ENCODE data around the gene IPO9. TPM values are rescaled to one million over a fixed set of nuclear protein-coding genes. Genes with fewer than 3 reads are reported as not detected.

IPO9 gene
- total and polyA plus RNA-seq, 2 of the 4 experiments (the other 2 are of a cell fraction) = 14.0 to 23.4 TPM

GRCh38 chr1:201781437-201781836, 47.5 kb upstream of the IPO9 start:
- Histone ChIP-seq H3K4ac (ENCODE audit: low read depth, low read length) (no peak overlapping the region), H4K5ac (ENCODE audit: low read depth, low read length) (no peak overlapping the region), H3K36me3 (ENCODE audit: control insufficient read depth, insufficient read depth, low read length) (peaks cover 40% of the 10 kb centered on the region), H3K9me3 (ENCODE audit: control insufficient read depth, insufficient read depth, low read length) (no peaks in the 10 kb centered on the region), H3K27me3 (ENCODE audit: control insufficient read depth, insufficient read depth, low read length) (no peaks in the 10 kb centered on the region), H2BK120ac (ENCODE audit: low read depth, low read length) (no peak overlapping the region), H2AFZ (replicated peaks; ENCODE audit: low read length, poor library complexity) (no peak overlapping the region), H2AK9ac (replicated peaks; ENCODE audit: low read depth, low read length, poor library complexity) (no peak overlapping the region), H2AK5ac (ENCODE audit: low read depth, low read length) (0 out of 2 replicates have a peak overlapping the region, but pooled peaks have one; percentile 24), H3K27ac (ENCODE audit: insufficient read depth, low read length) (no peak overlapping the region), H3K4me3 (ENCODE audit: insufficient read depth, low read depth, low read length) (no peak overlapping the region), H3K9ac (ENCODE audit: low read depth, low read length) (no peak overlapping the region), H3K9me1 (ENCODE audit: insufficient read depth, low read length) (peaks cover 7% of the 10 kb centered on the region; the same call in 1 of the 2 replicates), H4K20me1 (ENCODE audit: insufficient read depth, low read length) (peaks cover 12% of the 10 kb centered on the region; the same call in 1 of the 2 replicates), H3K23ac (ENCODE audit: low read depth, low read length) (no peak overlapping the region), H4K91ac (ENCODE audit: insufficient read depth, low read depth, low read length) (no peak overlapping the region), H3K4me2 (ENCODE audit: low read depth, low read length) (no peak overlapping the region), H4K8ac (ENCODE audit: low read depth in 2 of 2, low read length in 2 of 2) (no peak overlapping the region), H3K79me1 (ENCODE audit: low read depth in 1 of 2, low read length in 2 of 2) (peaks cover 31 to 69% of the 10 kb centered on the region in 2 experiments), H3K14ac (replicated peaks; ENCODE audit: low read depth, low read length) (no peak overlapping the region; the same call in 1 of the 2 replicates), H2BK20ac (ENCODE audit: low read depth, low read length) (no peak overlapping the region), H3K18ac (ENCODE audit: low read depth, low read length) (no peak overlapping the region), H2BK5ac (ENCODE audit: low read depth, low read length, poor library complexity, severe bottlenecking) (peak overlapping the region; percentile 45), H2BK15ac (ENCODE audit: low read depth, low read length) (no peak overlapping the region), H3K56ac (ENCODE audit: extremely low read depth, insufficient read depth, low read length) (no peak overlapping the region), H3K4me1 (ENCODE audit: control insufficient read depth, insufficient read depth, low read length) (peaks cover 9% of the 10 kb centered on the region)
- dilution Hi-C loops (cut with HindIII; ENCODE audit: low sequenced_read_pairs, unreplicated experiment) (no loop called here), in situ Hi-C loops (cut with MboI; ENCODE audit: low sequenced_read_pairs) (no loop called here), intact Hi-C loops (cut with micrococcal nuclease) (no loop called here)
- TF ChIP-seq NFE2L2 (IDR thresholded peaks at IDR 0.05; ENCODE audit: low read depth, low read length) (no peak), CEBPB (IDR thresholded peaks at IDR 0.05; ENCODE audit: low read depth, low read length) (no peak), CTCF (conservative IDR thresholded peaks at IDR 0.05; ENCODE audit: low read depth, low read length) (no peak), BHLHE40 (IDR thresholded peaks at IDR 0.05; ENCODE audit: low read depth, low read length) (no peak), CHD1 (IDR thresholded peaks at IDR 0.05; ENCODE audit: low read depth, low read length) (no peak), FOS (IDR thresholded peaks at IDR 0.05; ENCODE audit: low read depth, low read length) (no peak), RFX5 (IDR thresholded peaks at IDR 0.05; ENCODE audit: low read depth, low read length) (no peak), MAZ (IDR thresholded peaks at IDR 0.05; ENCODE audit: borderline replicate concordance, low read depth, low read length) (no peak), USF2 (IDR thresholded peaks at IDR 0.05; ENCODE audit: low read depth, low read length) (no peak), RAD21 (IDR thresholded peaks at IDR 0.05; ENCODE audit: low read length) (no peak), POLR2A (IDR thresholded peaks at IDR 0.05; ENCODE audit: low read depth, low read length) (no peak), MAFK (IDR thresholded peaks at IDR 0.05; ENCODE audit: low read depth, low read length) (no peak), RCOR1 (IDR thresholded peaks at IDR 0.05; ENCODE audit: insufficient replicate concordance, low read length) (no peak), MXI1 (IDR thresholded peaks at IDR 0.05; ENCODE audit: borderline replicate concordance, low read depth, low read length) (no peak), SMC3 (IDR thresholded peaks at IDR 0.05; ENCODE audit: low read depth, low read length) (no peak), ELK1 (IDR thresholded peaks at IDR 0.05; ENCODE audit: borderline replicate concordance, low read depth, low read length) (no peak)
- ATAC-seq (ENCODE audit: low read depth) (no peak), DNase-seq (peak; percentile 74)
- ChIA-PET POLR2A (ENCODE audit: unreplicated experiment) (no interaction called here), CTCF (interaction anchor here (1.3 kb wide), 1 partner anchor 65 kb away, joined by 3 read pairs; no protein-coding TSS in a partner anchor)
- WGBS, 2 experiments (ENCODE audit: extremely low coverage in 2 of 2, insufficient read length in 1 of 2) = no CpG with 5 or more reads among the region's 1 CpG
- BruUV-seq (replicated peaks) = no TSS peak
